D341Med (cell line): ENCODE data around the gene SRSF10.
A peak's percentile ranks its signal among the peaks of the same experiment; 100 is the strongest.
"Not testable (repeated sequence)": the region's sequence is repeated elsewhere in the genome, so short reads cannot be mapped to it uniquely, and the experiment has no call there.

Source experiments
- DNase-seq: peaks from one replicate; pipeline ENCODE4 v3.0.0; 2012; ENCODE audit warnings: low spot score

The SRSF10 gene

GRCh38 chr1:23958810-23959460, 21.2 kb downstream of the SRSF10 start:
- DNase-seq: peak; percentile 79

GRCh38 chr1:23958040-23958809, 21.9 kb downstream of the SRSF10 start:
- DNase-seq: not testable (repeated sequence)

DNA sequence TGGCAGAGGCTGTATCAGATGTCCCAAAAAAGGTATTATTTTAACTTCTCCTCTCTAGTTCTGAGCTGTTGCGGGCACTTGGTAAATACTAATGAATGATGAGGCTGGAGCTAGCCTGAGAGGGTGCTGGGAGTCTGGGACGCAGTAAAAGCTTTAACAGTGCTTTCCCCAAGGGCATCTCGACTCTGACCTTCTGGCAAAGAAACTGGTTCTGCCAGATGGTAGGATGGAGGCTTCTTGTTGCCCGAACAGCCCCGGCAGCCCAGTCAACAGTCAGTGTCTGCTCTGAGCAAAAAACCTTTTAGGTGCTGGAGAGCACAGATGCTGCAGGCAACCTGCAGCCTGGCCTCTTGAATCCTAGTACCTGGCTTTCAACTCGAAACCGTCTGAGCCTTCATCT, 23.0 kb downstream of the SRSF10 start:
- peak; percentile 48 for DNase-seq

GRCh38 chr1:23953020-23953419, 27.1 kb downstream of the SRSF10 start:
- no peak for DNase-seq

GRCh38 chr1:23947366-23947765, 32.8 kb downstream of the SRSF10 start:
- DNase-seq: no peak

DNA sequence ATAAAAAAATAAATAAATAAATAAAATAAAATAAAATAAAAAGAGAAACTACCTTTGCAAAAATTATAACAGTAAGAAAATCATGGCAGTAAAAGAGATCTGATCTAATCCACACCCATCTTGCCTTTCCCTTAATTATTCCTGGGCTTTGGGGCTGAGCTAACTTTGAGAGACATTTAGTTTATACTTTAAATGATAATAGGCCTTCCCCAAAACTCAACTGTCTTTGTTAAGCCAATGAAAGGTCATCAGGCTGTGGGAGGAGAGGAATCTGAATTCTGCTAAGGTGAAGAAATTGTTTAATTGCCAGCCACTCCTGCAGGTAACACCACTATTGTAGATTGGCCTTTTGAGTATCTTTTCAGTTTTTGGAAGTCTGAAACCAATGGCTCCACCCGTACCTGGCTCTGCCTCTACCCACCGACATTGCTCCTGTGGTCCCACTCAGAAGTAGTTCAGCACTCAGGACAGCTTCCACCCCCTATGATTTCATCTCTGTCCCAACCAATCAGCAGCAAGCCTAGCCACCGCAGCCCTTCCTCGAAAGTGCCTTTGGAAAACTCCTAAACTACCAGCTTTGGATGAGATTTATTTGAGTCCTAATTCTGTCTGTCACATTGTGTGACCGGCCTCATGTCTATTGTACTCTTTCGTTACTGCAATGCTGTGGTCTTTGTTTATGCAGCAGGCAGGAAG, 43.5 kb downstream of the SRSF10 start:
- no peak for DNase-seq

GRCh38 chr1:23931491-23931880, 48.6 kb downstream of the SRSF10 start:
- no peak for DNase-seq

- DNase-seq: no peak
These were observed 49.2 kb downstream of the SRSF10 start for GRCh38 chr1:23930861-23931490.

DNA sequence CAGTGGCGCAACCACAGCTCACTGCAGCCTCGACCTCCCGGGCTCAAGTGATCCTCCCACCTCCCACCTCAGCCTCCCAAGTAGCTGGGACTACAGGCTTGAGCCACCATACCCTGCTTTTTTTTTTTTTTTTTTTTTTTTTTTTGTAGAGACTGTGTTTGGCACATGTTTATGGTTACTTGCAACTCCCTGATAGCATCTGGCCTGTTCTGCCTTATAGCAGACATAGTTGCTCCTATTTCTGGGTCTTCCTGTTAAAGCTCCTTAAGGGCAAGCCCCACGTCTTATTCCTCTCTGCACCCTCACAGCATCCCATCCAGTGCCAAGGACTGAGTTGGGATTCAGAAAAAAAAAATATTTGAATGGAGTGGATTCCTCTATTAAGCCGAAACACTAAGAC, 49.9 kb downstream of the SRSF10 start:
- no peak for DNase-seq

DNA sequence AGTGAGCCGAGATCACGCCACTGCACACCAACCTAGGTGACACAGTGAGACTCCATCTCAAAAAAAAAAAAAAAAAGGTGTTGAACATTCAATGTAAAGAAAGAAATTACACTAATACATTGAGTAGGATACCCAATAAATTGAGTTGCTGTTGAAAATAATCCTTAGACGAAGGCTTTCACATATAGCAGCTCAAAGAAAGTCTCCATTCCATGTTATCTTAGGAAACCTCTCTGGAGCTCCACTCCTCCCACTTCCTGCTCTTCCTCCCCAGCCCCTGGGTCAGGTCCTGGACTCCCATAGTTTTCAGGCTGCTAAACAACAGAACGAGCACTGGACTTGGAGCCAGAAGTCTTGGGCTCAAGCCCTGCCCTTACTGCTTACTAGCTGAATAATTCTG, 51.3 kb downstream of the SRSF10 start:
- DNase-seq: no peak

GRCh38 chr1:23927097-23927496, 53.0 kb downstream of the SRSF10 start:
- DNase-seq: no peak

- no peak for DNase-seq
These were observed 54.8 kb downstream of the SRSF10 start for GRCh38 chr1:23925279-23925678.

DNA sequence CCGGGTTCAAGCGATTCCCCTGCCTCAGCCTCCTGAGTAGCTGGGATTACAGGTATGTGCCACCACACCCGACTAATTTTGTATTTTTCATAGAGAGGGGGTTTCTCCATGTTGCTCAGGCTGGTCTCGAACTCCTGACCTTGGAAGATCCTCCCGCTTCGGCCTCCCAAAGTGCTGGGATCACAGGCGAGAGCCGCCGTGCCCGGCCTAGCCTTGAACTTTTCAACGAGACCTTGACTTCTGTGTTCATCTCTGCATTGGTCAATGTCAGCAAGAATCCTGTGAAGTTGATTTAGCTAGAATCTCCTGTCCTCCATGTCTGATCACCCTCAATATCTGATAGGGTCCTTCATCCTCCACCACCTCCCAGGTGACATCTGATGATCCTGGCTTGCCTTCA, 55.5 kb downstream of the SRSF10 start:
- DNase-seq: no peak

GRCh38 chr1:23923592-23924499, 56.3 kb downstream of the SRSF10 start:
- DNase-seq: no peak

- DNase-seq: no peak
These were observed 57.7 kb downstream of the SRSF10 start for GRCh38 chr1:23922321-23922943.

DNA sequence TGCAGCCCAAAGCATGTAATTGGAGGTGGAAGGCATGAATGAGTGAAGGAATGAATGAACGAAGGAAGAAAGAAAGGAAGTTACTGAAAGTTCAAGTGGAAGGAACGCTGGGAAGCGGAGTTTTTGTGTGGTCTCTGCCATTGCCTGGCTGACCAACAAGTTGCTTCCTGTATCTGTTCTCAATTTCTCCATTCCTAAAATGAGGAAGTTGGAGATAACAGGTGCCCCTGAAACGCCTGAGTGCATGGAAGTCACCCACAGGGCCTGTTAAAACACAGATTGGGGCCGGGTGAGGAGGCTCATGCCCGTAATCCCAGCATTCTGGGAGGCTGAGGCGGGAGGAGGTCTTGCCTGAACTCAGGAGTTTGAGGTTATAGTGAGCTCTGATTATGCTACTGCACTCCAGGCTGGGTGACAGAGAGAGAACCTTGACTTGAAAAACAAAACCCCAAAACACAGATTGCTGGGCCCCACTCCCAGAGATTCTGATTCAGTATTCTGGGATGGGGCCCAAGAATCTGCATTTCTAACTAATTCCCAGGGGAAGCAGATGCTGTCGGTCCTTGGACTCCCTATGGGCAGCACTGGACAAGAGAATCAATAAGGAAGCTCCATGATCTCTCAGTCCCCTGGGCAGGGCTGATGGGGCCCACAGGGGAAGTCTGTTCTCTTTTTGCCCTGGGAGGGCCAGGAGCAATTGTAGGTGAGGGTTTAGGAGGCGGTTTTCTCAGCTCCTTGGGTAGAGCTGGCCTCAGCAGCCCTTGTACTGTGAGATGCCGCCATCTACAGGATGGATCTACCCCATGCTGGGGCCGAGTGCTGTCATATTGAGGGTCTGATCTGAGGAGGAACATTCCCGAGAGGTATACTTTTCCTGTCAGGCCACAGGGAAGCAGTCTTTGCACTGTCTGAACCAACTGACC, 63.7 kb downstream of the SRSF10 start:
- peak; percentile 86 for DNase-seq

DNA sequence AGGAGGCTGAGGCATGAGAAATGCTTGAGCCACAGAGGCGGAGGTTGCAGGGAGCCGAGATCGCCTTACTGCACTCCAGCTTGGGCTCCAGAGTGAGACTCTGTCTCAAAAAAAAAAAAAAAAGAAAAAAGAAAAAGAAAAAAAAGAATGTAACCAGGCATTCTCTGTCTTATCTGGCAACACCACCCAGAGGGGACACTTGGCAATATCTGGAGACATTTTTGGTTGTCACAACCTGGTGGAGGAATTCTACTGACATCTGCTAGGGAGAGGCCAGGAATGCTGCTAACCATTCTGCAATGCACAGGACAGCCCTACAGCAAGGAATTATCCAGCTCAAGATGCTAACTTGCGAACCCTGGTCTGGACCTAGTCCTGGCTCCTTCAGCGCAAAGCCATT, 64.7 kb downstream of the SRSF10 start:
- no peak for DNase-seq

GRCh38 chr1:23914921-23915320, 65.2 kb downstream of the SRSF10 start:
- no peak for DNase-seq
